Erythroblast (primary cell): Measurements from ENCODE around the gene MDGA2.

Experiments
- GATA1 ChIP-seq: IDR thresholded peaks from 2 replicates; pipeline ENCODE4 v1.6.1; 2011; ENCODE audit warnings: low read depth, mild to moderate bottlenecking, control low read depth, low read length, moderate library complexity
- POLR2A ChIP-seq: IDR thresholded peaks from 2 replicates; pipeline ENCODE4 v1.6.1; 2011; ENCODE audit warnings: mild to moderate bottlenecking, low read length

DNA sequence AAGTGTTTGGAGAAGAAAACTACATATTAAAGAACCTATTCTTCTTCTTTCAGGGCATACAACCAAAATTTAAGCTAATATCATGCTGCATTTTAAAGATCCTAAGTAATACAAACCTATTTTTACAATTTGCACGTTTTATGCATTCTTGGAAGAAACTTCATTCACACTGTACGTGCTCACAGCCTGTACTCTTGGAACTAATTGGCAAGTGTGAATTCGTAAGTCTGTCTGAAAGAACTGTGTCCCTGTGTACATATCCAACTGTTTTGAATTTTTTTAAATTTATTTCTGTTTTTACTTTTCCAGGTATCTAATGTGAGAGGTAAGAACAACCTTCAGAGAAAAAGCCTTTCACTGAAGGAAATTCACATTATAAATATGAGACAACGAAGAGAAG, 347.0 kb downstream of the MDGA2 start:
- TF ChIP-seq POLR2A (no peak), GATA1 (no peak)
